HepG2 (cell line): ENCODE data around the gene BCL7A. TPM values are rescaled to one million over a fixed set of nuclear protein-coding genes. Genes with fewer than 3 reads are reported as not detected.

Source experiments
- ATAC-seq: fragments of 200-7000 bp; cut with Tn5 transposase; 3 replicates; pipeline ENCODE4 v1.9.1; 2020; ENCODE audit warnings: mild to moderate bottlenecking, moderate library complexity
- BruUV-seq: library from RNA; stranded (reverse); fragments of 400-500 nt; replicated peaks from 2 replicates; lab custom pipeline; 2021; lab: Mats Ljungman, UMichigan
- CTCF ChIA-PET: fragments of 300-600 bp; formaldehyde crosslinking; extraction: SDS; loops from one replicate; lab custom pipeline; 2021; ENCODE audit warnings: low total read pairs, inconsistent platforms, low intra/inter-chr PET ratio; lab: Yijun Ruan, JAX
- POLR2A ChIA-PET: fragments of 350-600 bp; sonication (Branson Sonifier 250); formaldehyde crosslinking; loops from one replicate; lab custom pipeline; 2020; ENCODE audit warnings: antibody characterized with exemption, inconsistent platforms; lab: Yijun Ruan, JAX
- DNase-seq: peaks from one replicate; pipeline ENCODE4 v3.0.0-alpha.2; 2015; ENCODE audit warnings: low spot score
- FAIRE-seq: peaks from 3 replicates; lab custom pipeline; 2011; peaks lifted over from hg19 to GRCh38; lab: Jason Lieb, UNC
- H2AFZ ChIP-seq: one replicate; pipeline ENCODE4 v1.6.1; 2011; ENCODE audit warnings: low read length, inconsistent platforms
- H3K27ac ChIP-seq: fragments of 300-600 bp; 3 replicates; pipeline ENCODE4 v1.8.0; 2011; ENCODE audit warnings: mixed run types, mild to moderate bottlenecking, mixed read lengths, low read length, inconsistent platforms; ENCODE audit not compliant: insufficient read depth; ENCODE audit errors: extremely low read length
- H3K27me3 ChIP-seq, 2 experiments: fragments of 200-600 bp in 1 of 2; 2 replicates in 1 of 2; 3 replicates in 1 of 2; pipeline versions ENCODE4 v1.6.0 to v1.8.0; 2011; ENCODE audit warnings: low read length in 2 of 2, mild to moderate bottlenecking in 2 of 2, moderate library complexity in 2 of 2, inconsistent platforms in 1 of 2; ENCODE audit not compliant: insufficient read depth in 2 of 2, control insufficient read depth in 1 of 2
- H3K36me3 ChIP-seq, 2 experiments: fragments of 200-600 bp in 1 of 2; replicated peaks in 1 of 2; 2 replicates in 1 of 2; 3 replicates in 1 of 2; pipeline versions ENCODE4 v1.5.1 to v1.8.0; 2011; ENCODE audit warnings: low read length in 2 of 2, inconsistent platforms in 1 of 2; ENCODE audit not compliant: insufficient read depth in 2 of 2, control insufficient read depth in 1 of 2
- H3K4me1 ChIP-seq: 2 replicates; pipeline ENCODE4 v1.5.1; 2012; ENCODE audit warnings: low read length, inconsistent platforms; ENCODE audit not compliant: insufficient read depth
- H3K4me2 ChIP-seq: 2 replicates; pipeline ENCODE4 v1.6.0; 2011; ENCODE audit warnings: low read depth, low read length, inconsistent platforms
- H3K4me3 ChIP-seq, 3 experiments: fragments of 200-600 bp in 1 of 3; sonication (generic), shearing (Covaris generic) in 1 of 3; replicated peaks in 1 of 3; 2 replicates each; pipeline ENCODE4 v1.5.1; 2011 to 2016; ENCODE audit warnings: low read length in 3 of 3, inconsistent platforms in 2 of 3, low read depth in 2 of 3, mild to moderate bottlenecking in 2 of 3, control low read depth in 1 of 3, mixed read lengths in 1 of 3; ENCODE audit not compliant: insufficient read depth in 1 of 3
- H3K79me2 ChIP-seq: one replicate; pipeline ENCODE4 v1.6.1; 2011; ENCODE audit warnings: low read length, inconsistent platforms; ENCODE audit not compliant: insufficient read depth
- H3K9ac ChIP-seq: 2 replicates; pipeline ENCODE4 v1.6.0; 2011; ENCODE audit warnings: mild to moderate bottlenecking, low read depth, low read length, inconsistent platforms; ENCODE audit not compliant: insufficient read depth
- H3K9me3 ChIP-seq: 2 replicates; pipeline ENCODE4 v1.5.1; 2012; ENCODE audit warnings: mild to moderate bottlenecking, low read length
- H4K20me1 ChIP-seq: 2 replicates; pipeline ENCODE4 v1.6.0; 2011; ENCODE audit warnings: inconsistent platforms, mild to moderate bottlenecking, low read length, moderate library complexity; ENCODE audit not compliant: insufficient read depth
- BCLAF1 ChIP-seq: fragments of 450-650 bp; IDR thresholded peaks from 2 replicates; pipeline ENCODE4 v1.6.1; 2017; ENCODE audit warnings: mild to moderate bottlenecking
- CEBPB ChIP-seq: IDR thresholded peaks from 2 replicates; pipeline ENCODE4 v1.6.1; 2011; ENCODE audit warnings: low read depth, low read length, improper control_type of control experiment, borderline replicate concordance
- PRDM10 ChIP-seq: sonication (generic); formaldehyde crosslinking; IDR thresholded peaks from 2 replicates; pipeline ENCODE4 v1.4.0; 2020; ENCODE audit warnings: low read depth, missing genetic modification reagents
- ZNF770 ChIP-seq: sonication (generic); formaldehyde crosslinking; IDR thresholded peaks from 2 replicates; pipeline ENCODE4 v1.5.0; 2020; ENCODE audit warnings: mild to moderate bottlenecking, missing genetic modification reagents
- WGBS: methylation state at CpG from one replicate; pipeline ENCODE4 v1.1.6; 2017; ENCODE audit warnings: low lambda C conversion rate; 5-methylcytosine and 5-hydroxymethylcytosine counted together
- in situ Hi-C: cut with HindIII; loops from 2 replicates; pipeline ENCODE4 v1.10.0; 2017; ENCODE audit warnings: low pct_unique_long_range_greater_than_20kb; ENCODE audit not compliant: extremely low pct_ligation_motif_present
- intact Hi-C: fragments of 100-400 bp; cut with micrococcal nuclease; formaldehyde crosslinking; loops from one replicate; pipeline ENCODE4 v1.10.0; 2022; ENCODE audit not compliant: unreplicated experiment
- polyA plus RNA-seq, 8 experiments: library from polyadenylated mRNA; depleted of rRNA in 3 of 8; stranded (reverse) in 7 of 8; unstranded in 1 of 8; fragments of >200 nt; fragmentation: Illumina TruSeq in 4 of 8; extraction: Trizol in 4 of 8; gene quantifications; 2 replicates each; pipeline versions ENCODE4 v1.2.1 to v1.2.3, GENCODE V29; 2011 to 2016; ENCODE audit warnings: low read depth in 4 of 8, missing spikeins in 1 of 8, mixed read lengths in 1 of 8; ENCODE audit not compliant: insufficient read depth in 1 of 8
- total RNA-seq, 5 experiments: library from RNA; depleted of rRNA; stranded (reverse); fragments of >200 nt; fragmentation: Illumina TruSeq; extraction: Trizol; gene quantifications; 2 replicates each; pipeline ENCODE4 v1.2.3, GENCODE V29; 2016; ENCODE audit warnings: low read depth in 1 of 5

The BCL7A gene
- total and polyA plus RNA-seq, 2 of the 13 experiments (the other 11 are each of a cell fraction or from before 2014, with no cell fraction given): 4.1 to 6.2 TPM

- no peak for TF ChIP-seq PRDM10 (CRISPR knock-in tag)
- TF ChIP-seq CEBPB: peak; percentile 4; the same call in 1 of the 2 replicates
- Histone ChIP-seq H3K27ac (no peak overlapping the region), H3K9ac (no peak overlapping the region), H3K4me3 (no peak overlapping the region), H3K27me3 (no peaks in the 10 kb centered on the region; a peak in 1 of 5 replicates), H3K4me2 (no peak overlapping the region), H4K20me1 (no peaks in the 10 kb centered on the region), H2AFZ (no peak overlapping the region), H3K79me2 (no peaks in the 10 kb centered on the region), H3K4me1 (peaks cover 17% of the 10 kb centered on the region), H3K9me3 (no peaks in the 10 kb centered on the region), H3K36me3 (peaks cover 2 to 5% of the 10 kb centered on the region in 2 experiments; a peak in 3 of 5 replicates)
- DNase-seq: no peak
- BruUV-seq: no TSS peak
- 94% methylated on average over 9 of the region's 9 CpGs for WGBS
- ChIA-PET POLR2A (no interaction called here), CTCF (no interaction called here)
- ATAC-seq: no peak
- intact Hi-C loops: no loop called here
- no peak for FAIRE-seq
- in situ Hi-C loops: loop anchor here (10.0 kb wide), 1 partner anchor 135 kb away; the partner anchor contains the start of gene LRRC43
These were observed 28.1 kb downstream of the BCL7A start for GRCh38 chr12:122049827-122050226.

GRCh38 chr12:122050706-122051105 is 29.0 kb downstream of the BCL7A start:
- 94% methylated on average over 20 of the region's 20 CpGs for WGBS
- H3K27ac ChIP-seq: no peak overlapping the region
- POLR2A ChIA-PET: interaction anchor here (1.2 to 2.1 kb wide), 3 partner anchors 10 to 175 kb away, joined by 3 to 5 read pairs (median 4); partner anchors contain the start of gene DIABLO
- no peaks in the 10 kb centered on the region; a peak in 1 of 5 replicates for H3K27me3 ChIP-seq
- intact Hi-C loops: no loop called here
- no peaks in the 10 kb centered on the region for H3K9me3 ChIP-seq
- ATAC-seq (no peak), DNase-seq (no peak), FAIRE-seq (no peak)
- no peak overlapping the region for H3K9ac ChIP-seq
- H3K4me2 ChIP-seq: no peak overlapping the region
- no peaks in the 10 kb centered on the region for H4K20me1 ChIP-seq
- H3K79me2 ChIP-seq: no peaks in the 10 kb centered on the region
- no peak overlapping the region for H2AFZ ChIP-seq
- peak; percentile 39; the same call in 1 of the 2 replicates for TF ChIP-seq ZNF770
- TF ChIP-seq BCLAF1: no peak
- in situ Hi-C loops: loop anchor here (10.0 kb wide), 1 partner anchor 134 kb away; the partner anchor contains the start of gene LRRC43
- CTCF ChIA-PET: no interaction called here
- H3K4me3 ChIP-seq: no peak overlapping the region
- H3K4me1 ChIP-seq: peaks cover 21% of the 10 kb centered on the region
- no TSS peak for BruUV-seq
- H3K36me3 ChIP-seq: peaks cover 4 to 6% of the 10 kb centered on the region in 2 experiments; a peak in 3 of 5 replicates
